GM10248 (cell line): ENCODE results near the gene TMEM247.

Experiments used
- CTCF ChIA-PET: fragments of 300-600 bp; sonication (Branson Sonifier 250); formaldehyde crosslinking; extraction: SDS; loops from one replicate; lab custom pipeline; 2021; ENCODE audit warnings: antibody characterized with exemption; lab: Yijun Ruan, JAX
- POLR2A ChIA-PET: fragments of 350-650 bp; sonication (Branson Sonifier 250); formaldehyde crosslinking; extraction: SDS; loops from one replicate; lab custom pipeline; 2020; ENCODE audit warnings: antibody characterized with exemption; lab: Yijun Ruan, JAX
- DNase-seq: peaks from one replicate; pipeline ENCODE4 v3.0.0; 2012; ENCODE audit errors: extremely low spot score
- TF ChIP-seq, protein P1 (sequence below): IDR thresholded peaks from 2 replicates; pipeline ENCODE4 v1.5.1; 2012; ENCODE audit warnings: mild to moderate bottlenecking, low read depth; ENCODE audit errors: extremely low read depth, missing control alignments, control extremely low read depth

Gene TMEM247

DNA sequence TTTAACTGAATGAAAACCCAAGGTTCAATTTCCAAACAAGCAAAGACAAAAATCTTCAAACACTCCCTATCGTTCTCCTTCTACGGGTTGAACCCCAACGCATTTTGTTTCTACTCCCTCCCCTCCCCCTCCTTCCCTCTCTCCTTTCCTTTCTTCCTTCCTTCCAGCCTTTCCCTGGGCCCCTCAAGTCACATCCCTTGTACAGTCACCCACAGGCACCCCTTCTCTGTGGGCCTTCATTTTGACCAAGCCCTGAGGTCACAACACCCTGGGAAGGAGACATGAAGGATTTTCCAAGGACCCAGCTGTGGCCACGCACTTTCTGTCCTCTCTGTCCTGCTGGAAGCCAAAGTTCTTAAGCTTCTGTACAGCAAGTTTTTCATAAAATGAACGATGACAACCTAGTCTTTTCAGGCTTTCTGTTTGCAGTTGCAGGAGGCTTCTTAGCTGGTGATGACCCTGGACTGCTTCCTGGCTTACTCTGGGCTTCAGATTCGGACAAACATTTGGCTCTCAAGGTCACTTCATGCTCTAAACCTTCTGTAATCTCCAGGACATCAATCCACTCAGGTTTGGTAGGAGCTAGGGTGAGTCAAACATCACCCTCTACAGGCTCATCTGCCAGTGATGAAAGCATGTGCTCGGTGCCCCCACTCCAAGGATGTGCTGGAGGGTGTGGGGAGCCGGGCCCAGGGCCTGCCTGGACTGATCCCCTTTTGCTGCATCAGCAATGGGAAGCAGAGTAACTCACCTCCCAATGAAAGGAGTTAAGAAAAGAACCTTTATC lies 25.5 kb downstream of the TMEM247 start:
- POLR2A ChIA-PET: no interaction called here
- CTCF ChIA-PET: interaction anchor here (1.0 to 1.9 kb wide), 4 partner anchors 9 to 272 kb away, joined by 3 to 7 read pairs (median 3); no protein-coding TSS in a partner anchor
- TF ChIP-seq, protein P1, sequence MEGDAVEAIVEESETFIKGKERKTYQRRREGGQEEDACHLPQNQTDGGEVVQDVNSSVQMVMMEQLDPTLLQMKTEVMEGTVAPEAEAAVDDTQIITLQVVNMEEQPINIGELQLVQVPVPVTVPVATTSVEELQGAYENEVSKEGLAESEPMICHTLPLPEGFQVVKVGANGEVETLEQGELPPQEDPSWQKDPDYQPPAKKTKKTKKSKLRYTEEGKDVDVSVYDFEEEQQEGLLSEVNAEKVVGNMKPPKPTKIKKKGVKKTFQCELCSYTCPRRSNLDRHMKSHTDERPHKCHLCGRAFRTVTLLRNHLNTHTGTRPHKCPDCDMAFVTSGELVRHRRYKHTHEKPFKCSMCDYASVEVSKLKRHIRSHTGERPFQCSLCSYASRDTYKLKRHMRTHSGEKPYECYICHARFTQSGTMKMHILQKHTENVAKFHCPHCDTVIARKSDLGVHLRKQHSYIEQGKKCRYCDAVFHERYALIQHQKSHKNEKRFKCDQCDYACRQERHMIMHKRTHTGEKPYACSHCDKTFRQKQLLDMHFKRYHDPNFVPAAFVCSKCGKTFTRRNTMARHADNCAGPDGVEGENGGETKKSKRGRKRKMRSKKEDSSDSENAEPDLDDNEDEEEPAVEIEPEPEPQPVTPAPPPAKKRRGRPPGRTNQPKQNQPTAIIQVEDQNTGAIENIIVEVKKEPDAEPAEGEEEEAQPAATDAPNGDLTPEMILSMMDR: no peak
- DNase-seq: no peak

DNA sequence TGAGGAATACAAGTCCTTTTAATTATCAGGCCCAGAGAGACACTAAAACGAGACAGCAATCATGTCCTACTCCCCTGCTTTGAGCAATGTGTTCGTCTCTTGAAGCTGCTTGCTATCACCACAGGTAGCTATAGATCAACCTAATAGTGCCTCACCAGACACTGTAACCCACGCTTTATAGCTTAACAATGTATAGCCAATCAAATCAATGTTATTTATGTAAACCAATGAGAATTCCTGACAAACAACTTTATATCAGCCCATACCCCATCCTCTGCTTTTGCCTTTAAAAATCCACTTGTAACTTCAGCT lies 26.1 kb downstream of the TMEM247 start:
- ChIA-PET CTCF (interaction anchor here (1.0 to 1.9 kb wide), 4 partner anchors 9 to 271 kb away, joined by 3 to 7 read pairs (median 3); no protein-coding TSS in a partner anchor), POLR2A (no interaction called here)
- TF ChIP-seq, protein P1: no peak
- no peak for DNase-seq

DNA sequence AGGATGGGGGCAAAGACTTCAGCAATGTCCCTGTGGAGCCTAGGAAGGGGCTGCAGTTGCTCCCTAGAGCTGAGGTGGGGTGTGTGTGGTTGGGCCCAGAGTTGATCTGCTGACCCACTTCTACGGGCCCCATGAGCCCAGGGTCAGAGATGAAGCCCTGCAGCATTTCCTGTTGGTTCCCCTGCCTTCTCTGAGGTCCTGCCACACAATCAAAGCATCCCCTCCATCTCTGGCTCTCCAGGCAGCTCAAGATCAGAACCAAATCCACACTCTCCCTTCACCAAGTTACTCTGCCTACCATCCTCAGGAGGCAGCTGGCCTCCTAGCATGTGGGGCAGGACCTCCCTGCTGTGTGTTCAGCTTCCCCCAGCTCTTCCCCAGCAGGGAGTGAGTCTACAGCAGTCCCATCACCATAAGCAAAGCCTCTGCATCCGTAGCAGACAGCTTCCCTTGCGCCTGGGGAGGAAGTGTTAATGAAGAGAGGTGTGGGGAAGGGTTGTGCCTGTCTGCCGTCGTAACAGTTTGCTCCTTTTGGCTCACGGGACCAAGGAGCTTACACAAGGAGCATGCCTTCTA lies 26.9 kb downstream of the TMEM247 start:
- POLR2A ChIA-PET: no interaction called here
- TF ChIP-seq, protein P1: no peak
- CTCF ChIA-PET: interaction anchor here (0.9 to 1.9 kb wide), 2 partner anchors 8 to 11 kb away, joined by 3 to 7 read pairs; no protein-coding TSS in a partner anchor
- no peak for DNase-seq

DNA sequence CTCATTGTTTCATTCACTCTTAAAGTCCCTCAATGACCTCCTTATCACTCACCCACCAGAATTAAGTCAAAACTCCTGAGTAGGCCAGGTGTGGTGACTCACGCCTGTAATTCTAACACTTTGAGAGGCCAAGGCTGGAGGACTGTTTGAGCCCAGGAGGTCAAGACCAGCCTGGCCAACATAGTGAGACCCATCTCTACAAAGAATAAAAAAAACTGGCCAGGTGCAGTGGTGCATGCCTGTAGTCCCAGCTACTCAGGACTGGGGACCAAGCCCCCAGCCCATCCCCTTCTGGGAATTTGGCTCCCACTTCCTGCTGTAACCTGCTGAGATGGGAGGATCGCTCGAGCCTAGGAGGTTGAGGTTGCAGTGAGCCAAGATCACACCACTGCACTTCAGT lies 28.9 kb downstream of the TMEM247 start:
- DNase-seq: no peak
- ChIA-PET POLR2A (no interaction called here), CTCF (interaction anchor here (0.9 to 1.3 kb wide), 2 partner anchors 9 to 21 kb away, joined by 3 to 4 read pairs; no protein-coding TSS in a partner anchor)
- TF ChIP-seq, protein P1: no peak

DNA sequence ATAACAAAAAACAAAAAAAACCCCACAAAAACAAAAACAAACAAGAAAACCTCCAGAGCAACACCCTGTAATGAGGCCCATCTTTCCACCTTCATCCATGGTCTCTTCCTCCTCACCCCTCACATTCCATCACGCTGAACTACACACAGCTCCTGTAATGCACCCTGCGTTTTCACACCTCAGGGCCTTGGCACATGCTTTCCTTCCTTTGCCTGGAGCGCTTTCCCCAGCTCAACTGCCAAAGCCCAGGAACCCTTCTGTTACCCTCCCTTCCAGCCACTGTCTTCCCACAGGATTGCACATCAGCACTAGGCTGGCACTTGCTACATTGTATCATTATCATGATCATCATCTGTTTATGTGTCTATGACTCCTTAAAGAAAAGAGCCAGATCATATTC lies 29.4 kb downstream of the TMEM247 start:
- TF ChIP-seq, protein P1: no peak

DNA sequence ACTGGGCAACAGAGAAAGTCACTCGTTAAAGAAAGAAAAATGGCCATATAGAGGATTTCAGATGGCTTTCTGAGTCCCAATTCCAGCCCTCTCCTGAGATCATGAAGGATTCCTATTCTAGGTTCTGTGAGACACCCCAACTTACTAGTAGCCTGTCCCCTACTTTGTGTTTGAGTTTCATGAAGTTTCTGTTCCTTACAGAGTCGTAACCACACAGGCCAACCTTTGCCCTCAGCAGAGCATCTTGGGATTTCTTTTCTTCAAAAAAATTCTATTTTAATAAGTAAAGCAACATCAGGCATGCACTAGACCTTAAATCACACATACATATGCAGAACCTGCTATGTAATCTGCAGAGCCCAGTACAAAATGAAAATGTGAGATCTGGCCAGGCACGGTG lies 30.4 kb downstream of the TMEM247 start:
- ChIA-PET CTCF (no interaction called here), POLR2A (no interaction called here)
- TF ChIP-seq, protein P1: no peak
- DNase-seq: no peak

More for the DNA sequence above, 29.4 kb downstream of the TMEM247 start:
- ChIA-PET POLR2A (no interaction called here), CTCF (interaction anchor here (0.9 to 1.3 kb wide), 2 partner anchors 8 to 21 kb away, joined by 3 to 4 read pairs; no protein-coding TSS in a partner anchor)
- DNase-seq: no peak
